Vagina (tissue), 2 donors: Measurements from ENCODE around the gene TSPAN33.

ENCODE experiments used
- CTCF ChIP-seq, 3 experiments: fragments of 450-650 bp in 2 of 3; fragments of 200-600 bp in 1 of 3; sonication (generic) in 1 of 3; IDR thresholded peaks; one replicate each; pipeline ENCODE4 v1.5.1; 2017 to 2019; ENCODE audit warnings: antibody characterized with exemption in 3 of 3, mild to moderate bottlenecking in 2 of 3, moderate library complexity in 2 of 3
- POLR2A ChIP-seq, 2 donors: fragments of 450-650 bp; IDR thresholded peaks; one replicate each; pipeline ENCODE4 v1.6.1; 2017; ENCODE audit warnings: antibody characterized with exemption in 2 of 2, mild to moderate bottlenecking in 2 of 2, moderate library complexity in 2 of 2
- POLR2AphosphoS5 ChIP-seq, 2 donors: sonication (generic); formaldehyde crosslinking; IDR thresholded peaks; one replicate each; pipeline ENCODE4 v1.9.0; 2017; ENCODE audit warnings: antibody characterized with exemption in 2 of 2, mild to moderate bottlenecking in 2 of 2, low read depth in 1 of 2; ENCODE audit not compliant: insufficient read depth in 1 of 2

GRCh38 chr7:129189661-129190310 lies 45.3 kb downstream of the TSPAN33 start:
- TF ChIP-seq CTCF (IDR thresholded peaks at IDR 0.05) (no peak), POLR2A (IDR thresholded peaks at IDR 0.05) (no peak), POLR2AphosphoS5 (IDR thresholded peaks at IDR 0.05; ENCODE audit: insufficient read depth in 1 of 2, low read depth in 1 of 2) (no peak)
